K562 (cell line): ENCODE results near the gene DNAJC18. TPM values are rescaled to one million over a fixed set of nuclear protein-coding genes. Genes with fewer than 3 reads are reported as not detected.

Source experiments
- BRD9 ChIP-seq: fragments of 450-650 bp; IDR thresholded peaks from 2 replicates; pipeline ENCODE4 v1.6.1; 2018; ENCODE audit warnings: low read depth; ENCODE audit not compliant: partially characterized antibody
- ETV5 ChIP-seq: sonication (generic); formaldehyde crosslinking; IDR thresholded peaks from 2 replicates; pipeline ENCODE4 v1.4.0; 2020; ENCODE audit warnings: low read depth, mild to moderate bottlenecking, missing genetic modification reagents
- FOXP4 ChIP-seq: sonication (generic); formaldehyde crosslinking; IDR thresholded peaks from 2 replicates; pipeline ENCODE4 v1.8.0; 2022; ENCODE audit warnings: mild to moderate bottlenecking, missing genetic modification reagents, borderline replicate concordance
- GATA2 ChIP-seq: sonication (generic); formaldehyde crosslinking; IDR thresholded peaks from 2 replicates; pipeline ENCODE4 v1.4.0; 2020; ENCODE audit warnings: mild to moderate bottlenecking, missing genetic modification reagents
- ZNF395 ChIP-seq: fragments of 200-800 bp; sonication (Bioruptor generic); IDR thresholded peaks from 2 replicates; pipeline ENCODE4 v1.6.1; 2017; ENCODE audit warnings: missing genetic modification characterization, missing compliant biosample characterization
- polyA plus RNA-seq, 8 experiments: library from polyadenylated mRNA; depleted of rRNA in 4 of 8; stranded (reverse) in 5 of 8; unstranded in 3 of 8; fragments of >200 nt; fragmentation: Nextera tagmentation in 2 of 8; fragmentation: Illumina TruSeq in 1 of 8; extraction: Ambion mirVana in 2 of 8; extraction: Trizol in 1 of 8; gene quantifications; 2 replicates each; pipeline versions ENCODE4 v1.2.1 to v1.2.3, GENCODE V29; 2011 to 2014; ENCODE audit warnings: inconsistent platforms in 1 of 8, missing spikeins in 1 of 8
- total RNA-seq, 7 experiments: library from RNA; depleted of rRNA in 6 of 7; stranded (reverse); fragments of >200 nt in 6 of 7; fragmentation: Illumina TruSeq in 2 of 7; extraction: Trizol in 2 of 7; gene quantifications; 2 replicates each; pipeline versions ENCODE4 v1.2.1 to v1.2.3, GENCODE V29; 2011 to 2021; ENCODE audit warnings: low replicate concordance in 1 of 7
- TF ChIP-seq, protein P1 (sequence below), 2 experiments: IDR thresholded peaks; 2 replicates each; pipeline ENCODE4 v1.6.1; 2012; ENCODE audit warnings: improper control_type of control experiment in 2 of 2, low read depth in 2 of 2, low read length in 2 of 2, borderline replicate concordance in 1 of 2
- TF ChIP-seq, protein P2 (sequence below), 3 experiments: fragments of 200-800 bp in 1 of 3; fragments of 250-450 bp in 1 of 3; fragments of 450-650 bp in 1 of 3; sonication (Bioruptor Pico) in 1 of 3; sonication (Bioruptor generic) in 1 of 3; formaldehyde crosslinking in 1 of 3; IDR thresholded peaks; 2 replicates each; pipeline versions ENCODE4 v1.6.1 to v1.8.0; 2016 to 2022; ENCODE audit warnings: mild to moderate bottlenecking in 2 of 3, missing genetic modification characterization in 2 of 3, missing compliant biosample characterization in 1 of 3, moderate library complexity in 1 of 3
- TF ChIP-seq, protein P3 (sequence below): fragments of 250-450 bp; sonication (Bioruptor Pico); IDR thresholded peaks from 2 replicates; pipeline ENCODE4 v1.8.0; 2022; ENCODE audit warnings: moderate library complexity, mild to moderate bottlenecking, inconsistent platforms

Gene DNAJC18
- total and polyA plus RNA-seq, 9 of the 15 experiments (the other 6 are each of a cell fraction or from before 2014, with no cell fraction given), result 1.5 to 13.3 (median 7.5) TPM

GRCh38 chr5:139478657-139479423 lies 39.5 kb upstream of the DNAJC18 start (continued):
- peak; percentile 72; the same call in 1 of the 2 replicates for TF ChIP-seq ZNF395 (CRISPR knock-in tag)
- TF ChIP-seq, protein P1, sequence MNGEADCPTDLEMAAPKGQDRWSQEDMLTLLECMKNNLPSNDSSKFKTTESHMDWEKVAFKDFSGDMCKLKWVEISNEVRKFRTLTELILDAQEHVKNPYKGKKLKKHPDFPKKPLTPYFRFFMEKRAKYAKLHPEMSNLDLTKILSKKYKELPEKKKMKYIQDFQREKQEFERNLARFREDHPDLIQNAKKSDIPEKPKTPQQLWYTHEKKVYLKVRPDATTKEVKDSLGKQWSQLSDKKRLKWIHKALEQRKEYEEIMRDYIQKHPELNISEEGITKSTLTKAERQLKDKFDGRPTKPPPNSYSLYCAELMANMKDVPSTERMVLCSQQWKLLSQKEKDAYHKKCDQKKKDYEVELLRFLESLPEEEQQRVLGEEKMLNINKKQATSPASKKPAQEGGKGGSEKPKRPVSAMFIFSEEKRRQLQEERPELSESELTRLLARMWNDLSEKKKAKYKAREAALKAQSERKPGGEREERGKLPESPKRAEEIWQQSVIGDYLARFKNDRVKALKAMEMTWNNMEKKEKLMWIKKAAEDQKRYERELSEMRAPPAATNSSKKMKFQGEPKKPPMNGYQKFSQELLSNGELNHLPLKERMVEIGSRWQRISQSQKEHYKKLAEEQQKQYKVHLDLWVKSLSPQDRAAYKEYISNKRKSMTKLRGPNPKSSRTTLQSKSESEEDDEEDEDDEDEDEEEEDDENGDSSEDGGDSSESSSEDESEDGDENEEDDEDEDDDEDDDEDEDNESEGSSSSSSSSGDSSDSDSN (IDR thresholded peaks at IDR 0.05; ENCODE audit: borderline replicate concordance in 1 of 2, low read depth in 2 of 2, low read length in 2 of 2), result 0 out of 4 replicates have a peak, but pooled peaks of 1 of the 2 experiments have one; percentile 65
- TF ChIP-seq, protein P2, sequence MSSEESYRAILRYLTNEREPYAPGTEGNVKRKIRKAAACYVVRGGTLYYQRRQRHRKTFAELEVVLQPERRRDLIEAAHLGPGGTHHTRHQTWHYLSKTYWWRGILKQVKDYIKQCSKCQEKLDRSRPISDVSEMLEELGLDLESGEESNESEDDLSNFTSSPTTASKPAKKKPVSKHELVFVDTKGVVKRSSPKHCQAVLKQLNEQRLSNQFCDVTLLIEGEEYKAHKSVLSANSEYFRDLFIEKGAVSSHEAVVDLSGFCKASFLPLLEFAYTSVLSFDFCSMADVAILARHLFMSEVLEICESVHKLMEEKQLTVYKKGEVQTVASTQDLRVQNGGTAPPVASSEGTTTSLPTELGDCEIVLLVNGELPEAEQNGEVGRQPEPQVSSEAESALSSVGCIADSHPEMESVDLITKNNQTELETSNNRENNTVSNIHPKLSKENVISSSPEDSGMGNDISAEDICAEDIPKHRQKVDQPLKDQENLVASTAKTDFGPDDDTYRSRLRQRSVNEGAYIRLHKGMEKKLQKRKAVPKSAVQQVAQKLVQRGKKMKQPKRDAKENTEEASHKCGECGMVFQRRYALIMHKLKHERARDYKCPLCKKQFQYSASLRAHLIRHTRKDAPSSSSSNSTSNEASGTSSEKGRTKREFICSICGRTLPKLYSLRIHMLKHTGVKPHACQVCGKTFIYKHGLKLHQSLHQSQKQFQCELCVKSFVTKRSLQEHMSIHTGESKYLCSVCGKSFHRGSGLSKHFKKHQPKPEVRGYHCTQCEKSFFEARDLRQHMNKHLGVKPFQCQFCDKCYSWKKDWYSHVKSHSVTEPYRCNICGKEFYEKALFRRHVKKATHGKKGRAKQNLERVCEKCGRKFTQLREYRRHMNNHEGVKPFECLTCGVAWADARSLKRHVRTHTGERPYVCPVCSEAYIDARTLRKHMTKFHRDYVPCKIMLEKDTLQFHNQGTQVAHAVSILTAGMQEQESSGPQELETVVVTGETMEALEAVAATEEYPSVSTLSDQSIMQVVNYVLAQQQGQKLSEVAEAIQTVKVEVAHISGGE (CRISPR knock-in tag; IDR thresholded peaks at IDR 0.05), result peak in 1 of 3 experiments; percentile 64; a peak in 2 of 6 replicates
- peak; percentile 45 for TF ChIP-seq BRD9
- TF ChIP-seq FOXP4 (CRISPR knock-in tag), result peak; percentile 77
- peak; percentile 77; the same call in 1 of the 2 replicates for TF ChIP-seq ETV5 (CRISPR knock-in tag)
- TF ChIP-seq GATA2 (CRISPR knock-in tag), result peak; percentile 82
- TF ChIP-seq, protein P3, sequence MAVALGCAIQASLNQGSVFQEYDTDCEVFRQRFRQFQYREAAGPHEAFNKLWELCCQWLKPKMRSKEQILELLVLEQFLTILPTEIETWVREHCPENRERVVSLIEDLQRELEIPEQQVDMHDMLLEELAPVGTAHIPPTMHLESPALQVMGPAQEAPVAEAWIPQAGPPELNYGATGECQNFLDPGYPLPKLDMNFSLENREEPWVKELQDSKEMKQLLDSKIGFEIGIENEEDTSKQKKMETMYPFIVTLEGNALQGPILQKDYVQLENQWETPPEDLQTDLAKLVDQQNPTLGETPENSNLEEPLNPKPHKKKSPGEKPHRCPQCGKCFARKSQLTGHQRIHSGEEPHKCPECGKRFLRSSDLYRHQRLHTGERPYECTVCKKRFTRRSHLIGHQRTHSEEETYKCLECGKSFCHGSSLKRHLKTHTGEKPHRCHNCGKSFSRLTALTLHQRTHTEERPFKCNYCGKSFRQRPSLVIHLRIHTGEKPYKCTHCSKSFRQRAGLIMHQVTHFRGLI (CRISPR knock-in tag), result 0 out of 2 replicates have a peak, but pooled peaks have one; percentile 38
